T-helper 1 cell (primary cell): ENCODE measurements around the gene AGBL4.

Source experiments
- DNase-seq, 5 donors: peaks; one replicate each; pipeline ENCODE4 v3.0.0-alpha.2; 2012 to 2020

The AGBL4 gene

DNA sequence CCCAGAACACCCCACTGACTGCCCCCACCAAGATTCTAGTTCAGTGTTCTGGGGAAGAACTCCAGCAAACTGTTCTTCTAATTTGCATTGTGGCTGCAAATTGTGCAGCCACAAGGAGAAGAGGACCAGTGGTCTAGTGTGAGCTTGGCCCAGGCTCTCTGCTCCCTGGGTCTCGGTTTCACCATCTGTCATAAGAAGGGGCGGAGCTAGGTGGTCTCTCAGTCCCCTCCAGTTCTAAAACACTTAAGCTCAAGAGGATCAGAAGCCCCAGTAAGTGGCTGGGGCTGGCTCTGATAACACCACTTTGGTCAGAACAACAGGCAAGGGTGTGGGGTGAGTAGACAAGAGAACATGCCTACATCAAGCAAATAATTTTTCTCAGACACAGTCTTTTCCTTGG, 1346.9 kb downstream of the AGBL4 start:
- DNase-seq = no peak

DNA sequence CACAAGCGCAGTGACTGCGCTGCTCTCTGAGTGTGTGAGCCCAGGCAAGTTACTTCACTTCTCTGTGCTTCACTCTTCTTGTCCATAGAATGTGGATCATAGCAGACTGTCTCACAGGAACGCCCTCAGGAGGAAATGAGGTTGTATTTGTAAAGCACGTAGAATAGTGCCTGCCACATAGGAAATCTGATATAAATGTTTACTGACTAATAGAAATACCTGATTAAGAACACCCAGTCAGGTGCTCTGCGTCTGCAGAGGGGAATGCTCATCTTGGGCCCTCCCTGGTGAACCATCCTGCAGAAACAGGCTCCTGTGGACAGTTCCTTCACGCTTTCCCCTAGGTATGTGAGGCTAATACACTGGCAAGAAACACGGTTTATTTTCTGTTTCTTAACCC, 1347.4 kb downstream of the AGBL4 start:
- no peak for DNase-seq

DNA sequence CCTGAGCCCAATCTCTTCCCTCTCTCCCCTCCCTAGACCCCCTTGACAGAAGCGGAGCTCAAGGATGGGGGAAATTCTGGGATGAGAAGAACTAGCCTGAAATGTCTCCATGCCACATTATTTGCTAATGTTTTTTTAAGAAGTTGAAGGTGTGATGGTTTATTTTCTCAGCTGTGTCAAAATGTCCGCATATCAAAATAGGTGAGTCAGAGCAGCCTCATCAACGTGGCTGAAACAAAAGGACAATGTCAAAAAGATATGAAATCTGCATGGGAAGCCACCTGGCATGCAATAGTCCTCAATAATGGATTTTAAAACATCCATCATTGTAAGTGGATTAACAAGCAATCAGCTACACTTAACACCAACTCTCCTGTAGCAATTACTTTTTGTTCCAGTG, 1348.5 kb downstream of the AGBL4 start:
- no peak for DNase-seq

DNA sequence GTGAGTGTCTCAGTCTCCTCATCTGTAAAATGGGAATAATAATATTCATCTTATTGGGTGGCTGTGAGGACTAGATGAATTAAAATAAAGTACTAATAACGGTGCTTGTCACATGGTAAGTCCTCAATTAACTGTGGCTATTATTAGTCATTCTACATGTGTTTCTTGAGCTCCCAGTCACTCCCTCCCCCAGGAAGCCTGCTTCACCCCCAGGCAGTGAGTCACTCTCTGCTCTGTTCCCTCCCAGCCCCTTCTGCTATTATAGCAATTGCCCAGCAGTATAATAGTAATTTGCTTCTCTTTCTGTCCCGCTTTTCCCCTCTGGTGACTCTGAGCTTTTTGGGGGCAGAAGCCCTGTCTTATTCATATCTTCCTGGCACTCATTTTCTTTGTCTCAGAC, 1349.1 kb downstream of the AGBL4 start:
- DNase-seq = no peak

DNA sequence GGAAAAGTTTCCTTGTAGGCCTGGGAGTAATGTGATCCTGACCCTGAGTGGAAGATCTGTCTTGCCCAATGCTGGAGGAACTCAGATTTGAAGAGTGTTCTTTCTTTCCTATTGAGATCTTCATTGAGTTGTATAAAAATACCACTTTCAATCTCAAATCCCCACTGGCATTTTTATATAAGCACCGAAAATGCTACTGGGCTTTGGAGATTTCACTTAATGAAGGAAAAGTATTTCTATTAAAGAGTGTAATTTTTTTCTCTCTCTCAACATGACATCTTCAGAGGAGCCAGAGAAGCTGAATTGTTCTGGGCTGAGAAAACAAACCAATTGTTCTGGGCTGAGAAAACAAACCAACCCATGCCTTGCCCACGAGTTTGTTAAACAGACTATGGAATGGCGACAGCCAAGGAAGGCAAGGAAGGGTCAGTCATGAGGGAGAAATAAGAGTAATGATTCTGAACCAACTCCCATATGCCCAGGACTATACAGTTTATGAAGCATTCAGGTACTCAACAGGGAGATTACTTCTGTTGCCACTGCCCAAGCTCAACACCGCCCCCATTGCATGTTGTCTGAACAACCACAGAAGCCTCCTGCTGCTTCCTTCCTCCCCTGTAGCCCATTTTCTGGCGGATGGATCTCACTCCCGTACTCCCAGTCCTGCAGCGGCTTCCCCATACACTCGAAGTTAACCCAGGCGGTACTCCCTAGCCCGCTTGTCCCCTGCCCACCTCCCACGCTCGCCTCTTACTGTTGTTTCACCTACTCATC, 1350.2 kb downstream of the AGBL4 start:
- no peak for DNase-seq

DNA sequence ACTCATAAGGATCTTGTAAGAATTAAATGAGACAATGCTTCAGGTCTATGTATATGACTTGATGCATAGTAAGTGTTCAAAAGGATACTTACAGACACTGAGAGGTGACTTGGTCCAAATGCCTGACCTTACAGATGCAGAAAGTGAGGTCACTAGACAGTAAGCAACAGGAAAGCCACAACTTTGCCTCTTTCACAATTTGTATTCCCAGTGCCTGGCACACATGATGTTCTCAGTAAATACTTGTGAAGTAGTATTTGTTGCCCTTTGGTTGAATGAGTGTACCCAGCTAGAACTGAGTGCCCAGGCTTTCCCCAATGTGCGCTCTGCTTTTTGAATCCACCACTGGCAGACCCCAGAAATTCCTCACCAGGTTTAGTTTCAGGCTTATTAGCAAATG, 1352.2 kb downstream of the AGBL4 start:
- DNase-seq = no peak

DNA sequence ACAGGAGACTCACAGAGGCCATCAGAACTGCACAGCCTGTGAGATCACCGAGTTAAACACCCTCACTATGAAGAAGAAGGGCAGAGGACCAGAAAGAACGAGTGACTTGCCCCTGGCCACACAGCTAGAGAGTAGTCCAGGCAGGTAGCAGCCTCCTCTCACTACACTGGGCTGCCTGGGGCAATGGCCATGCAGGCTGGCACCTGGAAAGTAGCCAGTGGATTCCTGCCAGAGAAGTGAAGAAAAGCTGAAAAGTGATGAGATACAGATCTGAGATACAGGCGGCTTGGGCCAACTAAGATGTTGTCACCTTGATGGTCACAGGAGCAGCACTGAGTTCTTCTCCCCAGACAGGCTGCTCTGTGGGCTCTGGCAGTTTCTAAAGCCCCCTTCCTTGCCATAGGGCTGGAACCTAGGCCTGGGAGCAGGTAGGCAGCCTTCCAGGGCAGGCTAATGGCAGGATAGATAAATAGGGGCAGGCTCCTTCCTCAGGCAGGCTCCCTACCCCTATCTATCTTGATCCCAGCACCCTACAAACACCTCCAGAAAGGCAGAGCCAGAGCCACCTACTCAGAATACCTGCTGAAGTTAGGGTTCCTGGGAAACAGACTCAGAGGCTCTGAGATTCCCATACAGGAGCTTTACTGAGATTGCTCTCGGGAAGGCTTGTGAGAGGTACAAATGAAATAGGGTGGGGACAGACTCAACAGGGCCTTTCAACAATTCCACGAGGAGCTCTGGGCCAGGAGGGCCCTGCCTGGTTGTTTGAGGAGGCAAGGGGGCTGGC, 1353.3 kb downstream of the AGBL4 start:
- no peak for DNase-seq

DNA sequence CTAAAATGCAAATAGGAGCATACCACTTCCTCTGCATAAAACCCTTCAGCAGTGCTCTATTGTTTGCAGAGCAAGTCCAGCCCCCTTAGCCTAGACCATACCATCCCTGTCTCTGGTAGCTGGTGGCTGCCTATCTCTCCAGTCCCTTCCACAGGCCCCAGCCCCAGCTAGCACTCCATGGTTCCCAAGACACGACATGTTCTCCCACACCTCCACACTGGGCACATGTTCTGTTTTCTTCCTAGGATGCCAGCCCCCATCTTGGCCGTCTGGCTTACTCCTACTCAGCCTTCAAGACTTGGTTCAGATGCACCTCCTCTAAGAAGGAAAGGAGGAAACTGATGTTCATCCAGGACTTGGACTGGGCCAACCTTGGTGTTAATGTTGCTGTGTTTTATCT, 1355.4 kb downstream of the AGBL4 start:
- DNase-seq = no peak

DNA sequence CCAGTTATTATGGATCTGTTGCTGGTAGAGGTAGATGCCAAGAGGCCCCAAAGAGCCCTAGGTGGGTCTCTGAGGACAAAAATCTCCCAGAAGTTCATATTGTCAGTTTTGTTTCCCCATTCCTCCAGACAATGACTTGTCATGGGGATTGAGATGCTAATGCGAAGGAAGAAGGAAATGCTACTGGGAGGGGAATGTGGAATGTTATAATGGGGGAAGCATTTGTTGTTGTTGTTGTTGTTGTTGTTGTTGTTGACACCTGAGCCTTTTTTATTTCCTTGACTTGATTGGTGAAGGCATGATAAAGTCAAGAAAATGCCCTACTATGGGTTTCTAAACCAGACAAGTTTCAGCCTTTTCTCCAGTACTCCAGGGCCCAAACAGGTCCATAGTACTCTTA, 1356.0 kb downstream of the AGBL4 start:
- DNase-seq = no peak

DNA sequence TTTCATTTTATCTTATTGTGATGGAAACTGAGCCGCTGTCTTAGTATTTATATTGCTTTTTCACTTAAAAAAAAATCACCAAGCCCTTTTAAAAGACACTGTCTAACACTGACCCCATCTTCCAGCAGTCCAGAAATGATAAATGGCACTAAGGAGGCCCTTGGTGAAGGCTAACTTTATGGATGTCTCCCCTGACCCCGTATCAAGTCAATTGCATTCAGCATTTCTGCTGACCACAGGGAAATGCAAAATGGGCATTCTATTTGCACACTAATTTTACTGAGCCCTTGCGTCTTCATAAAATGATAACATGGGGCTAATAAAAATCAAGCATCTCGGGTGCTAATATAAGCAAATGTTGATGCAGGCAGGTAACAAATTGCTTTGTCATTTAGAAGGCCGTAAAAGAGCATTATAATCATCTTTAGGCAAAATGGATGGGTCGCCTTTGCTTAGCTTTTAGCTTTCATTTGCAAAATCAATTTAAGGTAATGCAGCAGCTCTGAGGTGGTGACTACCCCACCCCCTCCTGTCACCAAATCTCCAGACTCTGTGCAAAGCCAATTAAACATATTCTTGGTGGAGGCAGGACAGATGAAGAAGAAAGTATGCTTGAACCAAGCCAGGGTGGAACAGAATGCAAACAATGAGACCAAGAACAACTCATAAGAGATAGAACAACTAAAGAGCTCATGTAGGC, 1357.9 kb downstream of the AGBL4 start:
- no peak for DNase-seq

DNA sequence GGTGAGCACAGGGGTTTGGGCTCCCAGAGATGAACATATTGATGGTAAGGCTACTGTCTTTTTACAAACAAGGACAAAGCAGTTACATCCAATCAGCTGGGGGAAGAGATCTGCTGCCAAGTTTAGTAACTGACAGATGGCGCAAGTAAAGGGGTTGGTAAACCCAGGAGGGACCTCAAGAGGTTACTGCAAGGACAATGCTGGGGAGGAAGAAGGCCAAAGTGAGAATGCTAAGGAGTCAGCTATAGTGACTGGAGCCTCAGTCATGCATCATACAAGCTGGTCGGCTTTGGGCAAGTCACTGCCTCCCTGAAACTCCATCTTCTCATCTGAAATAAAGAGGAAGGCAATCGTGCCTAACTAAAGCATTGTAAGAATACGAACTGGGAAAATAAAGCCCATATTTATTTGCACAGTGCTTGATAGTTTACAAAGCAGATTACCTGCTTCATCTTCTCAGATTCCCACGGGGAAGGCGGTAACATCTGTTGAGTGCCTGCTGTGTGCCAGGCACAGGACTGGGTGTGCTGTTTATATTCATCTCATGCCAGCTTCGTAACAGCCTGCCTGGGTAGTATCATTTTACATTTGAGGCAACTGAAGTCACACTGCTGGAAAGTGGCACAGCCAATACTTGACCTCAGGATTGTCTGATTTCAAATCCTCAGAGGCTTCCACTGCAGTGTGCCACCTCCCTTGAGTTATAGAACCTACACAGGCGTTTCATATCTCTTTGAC, 1361.9 kb downstream of the AGBL4 start:
- no peak for DNase-seq

DNA sequence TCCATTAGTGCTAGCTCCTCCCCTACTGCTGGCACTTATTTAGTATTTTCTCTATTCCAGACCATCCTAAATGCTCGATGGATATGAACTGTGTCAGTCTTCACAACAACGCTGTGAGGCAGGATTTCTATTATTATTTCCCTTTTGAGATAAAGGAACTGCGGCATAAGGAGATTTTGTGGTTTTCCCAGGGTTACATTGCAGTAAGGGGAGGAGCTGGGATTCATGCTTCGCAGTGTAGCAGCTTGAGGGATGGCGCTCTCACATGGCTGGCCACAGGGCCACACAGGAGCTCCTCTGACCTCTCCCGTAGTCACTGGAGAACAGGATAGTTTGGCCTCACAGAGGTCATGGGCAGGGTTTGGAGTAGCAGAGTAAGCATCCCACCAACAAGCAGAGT, 1364.0 kb downstream of the AGBL4 start:
- no peak for DNase-seq

DNA sequence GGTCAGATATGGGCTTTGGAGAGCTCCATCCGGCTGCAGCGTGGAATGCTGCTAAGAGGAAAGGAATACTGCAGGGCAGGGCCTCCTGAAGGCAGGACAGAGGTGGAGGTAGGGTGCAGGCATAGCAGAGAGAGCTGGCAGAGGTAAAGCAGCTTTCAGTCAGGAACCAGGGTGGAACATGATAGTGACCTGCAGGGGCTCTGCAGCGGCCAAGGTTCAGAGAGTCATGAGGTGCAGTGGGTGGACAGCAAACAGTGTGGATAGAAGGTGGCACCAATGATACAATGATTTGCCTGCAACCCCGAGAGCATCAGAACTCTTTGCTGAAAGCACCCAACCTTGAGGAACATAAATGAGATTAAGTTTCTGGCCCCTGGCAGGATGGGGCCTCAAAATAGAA, 1366.3 kb downstream of the AGBL4 start:
- DNase-seq = no peak

DNA sequence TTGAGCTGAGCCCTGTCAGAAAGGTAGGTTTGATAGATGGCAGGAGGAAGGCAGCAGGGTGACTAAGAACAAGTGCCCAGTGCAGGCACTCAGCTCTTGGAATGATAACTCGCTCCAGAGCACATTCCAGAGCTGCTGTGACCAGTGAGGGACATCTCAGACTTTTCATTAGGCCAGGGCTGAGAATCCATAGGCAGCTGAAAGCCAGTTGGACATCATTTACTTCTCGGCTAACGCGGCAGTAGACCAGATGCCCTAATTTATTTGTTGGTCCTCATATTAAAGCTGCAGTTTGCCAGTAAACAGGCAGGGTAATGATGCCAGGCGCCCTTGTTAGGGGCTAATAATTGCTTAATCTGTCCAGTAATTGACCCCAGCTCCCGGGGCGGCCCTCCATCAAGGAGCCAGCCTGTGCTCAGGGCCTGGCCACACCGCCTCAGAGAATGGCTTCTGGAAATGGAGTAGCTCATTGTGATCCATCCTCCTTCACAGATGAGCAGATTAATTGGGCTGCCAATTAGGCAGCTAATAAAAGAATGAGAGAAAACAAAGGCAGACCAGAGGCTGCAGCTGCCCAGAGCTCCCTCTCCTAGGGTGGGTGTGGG, 1369.0 kb downstream of the AGBL4 start:
- DNase-seq = no peak

DNA sequence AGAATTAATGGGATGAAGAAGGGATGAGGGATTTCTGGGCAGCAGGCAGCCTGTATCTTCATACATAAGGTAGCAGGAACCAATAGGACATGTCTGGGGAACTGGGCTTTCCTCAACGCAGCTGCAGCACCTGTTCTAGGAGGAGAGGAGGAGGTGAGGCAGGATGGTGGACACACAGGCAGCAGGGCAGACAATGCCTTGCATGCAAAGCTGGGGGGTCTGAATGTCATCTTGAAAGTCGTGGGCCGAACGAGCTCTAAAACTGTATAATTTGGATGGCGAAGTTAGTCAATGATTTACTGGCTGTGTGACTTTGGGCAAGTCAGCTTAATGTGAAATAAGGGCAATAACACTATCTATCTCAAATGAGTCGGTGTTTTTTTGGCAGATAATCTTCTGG, 1371.4 kb downstream of the AGBL4 start:
- no peak for DNase-seq

DNA sequence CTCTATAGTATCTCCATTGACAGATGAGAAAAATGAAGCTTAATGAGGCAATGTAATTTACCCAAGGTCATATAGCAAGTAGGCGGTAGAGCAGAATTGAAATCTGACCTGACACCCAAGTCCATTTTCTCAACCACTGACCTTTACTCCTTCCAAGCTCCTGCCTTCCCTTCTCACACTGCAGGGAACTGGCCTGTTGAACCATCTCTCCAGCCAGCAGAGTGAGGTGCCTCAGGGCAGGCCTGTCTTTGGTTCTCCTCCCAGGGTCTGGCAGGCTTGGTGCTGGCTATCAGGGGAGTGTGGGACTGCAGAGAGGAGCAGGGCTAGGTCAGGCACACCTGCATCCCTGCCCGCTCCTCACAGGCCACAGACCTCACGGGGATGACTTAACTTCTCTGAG, 1373.9 kb downstream of the AGBL4 start:
- no peak for DNase-seq

DNA sequence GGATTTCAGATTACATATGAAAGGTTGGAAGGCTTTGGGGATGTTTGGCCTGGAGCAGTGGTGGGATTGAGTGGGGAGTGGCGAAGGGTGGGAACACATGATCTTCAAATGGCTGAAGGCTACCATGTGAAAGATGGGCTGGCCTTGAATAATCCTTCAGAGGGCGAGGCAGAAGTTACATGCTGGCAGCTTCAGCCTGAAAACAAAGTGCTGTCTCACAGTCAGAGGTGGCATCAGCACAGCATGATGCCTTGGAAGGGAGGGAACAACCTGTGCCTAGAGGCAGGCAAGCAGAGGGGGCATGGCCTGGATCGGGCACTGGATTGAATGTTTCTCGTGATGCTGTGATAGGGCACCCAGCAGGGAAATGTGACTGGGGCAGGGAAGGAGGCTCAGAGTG, 1377.9 kb downstream of the AGBL4 start:
- no peak for DNase-seq

DNA sequence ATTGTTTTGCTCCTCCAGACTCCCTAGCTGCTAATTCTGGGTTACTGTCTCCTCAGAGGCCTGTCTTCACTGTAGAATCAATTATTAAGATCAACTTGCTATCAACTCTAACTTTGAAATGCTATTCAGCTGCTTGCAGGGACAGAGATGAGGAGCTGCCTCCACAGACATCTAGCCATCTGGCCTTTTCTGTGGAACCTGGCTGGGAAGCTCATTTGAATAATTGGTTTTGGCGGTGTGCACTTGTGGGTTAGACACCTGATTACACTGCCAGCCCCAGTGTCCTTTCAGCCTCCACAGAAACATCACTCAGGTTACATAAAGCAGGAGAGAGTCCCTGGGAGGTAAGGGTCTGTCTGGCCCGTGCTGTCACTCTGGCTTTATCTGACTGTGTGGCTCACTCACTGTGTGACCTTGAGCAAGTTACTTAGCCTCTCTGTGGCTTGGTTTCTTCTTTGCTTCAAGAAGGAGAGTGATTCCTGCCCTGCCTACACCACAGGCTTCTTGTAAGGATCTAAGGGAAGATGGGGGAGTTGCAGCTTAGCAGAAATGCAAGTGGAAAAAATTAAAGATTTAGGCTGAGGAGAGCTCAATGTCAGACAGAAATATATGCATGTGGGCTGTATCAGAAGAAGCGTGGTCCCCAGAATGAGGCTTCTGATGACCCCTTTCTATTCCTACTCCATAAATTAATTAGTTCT, 1378.7 kb downstream of the AGBL4 start:
- DNase-seq = no peak

DNA sequence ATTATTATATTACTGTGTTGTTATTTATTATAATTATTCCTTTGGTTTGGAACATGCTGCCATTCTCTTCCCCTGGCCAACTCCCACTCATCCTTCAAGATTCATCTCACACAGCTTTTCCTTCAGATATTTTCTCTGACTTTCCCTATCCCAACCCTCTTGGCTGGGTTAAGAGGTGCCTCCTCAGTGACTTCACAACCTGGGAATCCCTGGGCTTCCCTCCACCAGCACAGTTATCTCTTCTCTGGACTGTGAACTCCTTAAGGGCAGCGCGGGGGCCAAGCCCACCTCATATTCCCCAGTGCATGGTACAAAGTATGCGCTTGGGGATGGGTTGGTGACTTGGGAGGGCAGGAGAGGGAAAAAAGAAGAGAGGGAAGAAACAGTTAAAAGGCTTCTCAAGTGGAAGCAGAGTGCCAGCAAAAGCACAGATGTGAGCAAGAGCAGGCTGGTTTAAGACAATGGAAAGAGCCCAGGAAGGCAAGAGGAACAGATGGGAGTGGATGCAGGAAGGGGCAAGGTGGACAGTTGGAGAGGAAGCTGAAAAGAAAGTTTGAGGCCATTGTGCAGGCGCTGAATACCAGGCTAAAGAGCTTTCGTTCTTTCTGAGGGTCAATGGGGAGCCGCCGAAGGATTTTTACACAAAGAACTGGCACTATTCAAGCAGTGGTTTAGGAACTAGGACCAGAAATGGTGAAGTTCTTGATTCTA, 1379.4 kb downstream of the AGBL4 start:
- no peak for DNase-seq

DNA sequence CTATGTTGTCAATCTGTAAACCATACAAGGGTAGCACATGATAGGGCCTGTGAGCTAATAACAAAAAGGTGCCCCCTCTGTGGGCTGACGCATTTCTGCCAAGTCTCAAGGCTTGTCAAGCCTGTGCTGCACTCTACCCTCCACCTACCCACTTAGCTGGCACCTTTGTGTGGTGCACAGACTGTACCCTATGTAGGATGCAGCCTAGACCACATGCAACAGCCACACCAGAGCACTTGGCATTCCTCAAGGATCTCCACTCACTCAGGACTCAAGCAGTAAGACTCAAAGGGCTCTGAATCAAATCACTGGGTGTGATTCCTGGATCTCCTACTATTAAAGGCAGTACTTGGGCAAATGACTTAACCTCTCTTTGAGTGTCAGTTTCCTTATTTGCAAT, 1380.6 kb downstream of the AGBL4 start:
- no peak for DNase-seq

DNA sequence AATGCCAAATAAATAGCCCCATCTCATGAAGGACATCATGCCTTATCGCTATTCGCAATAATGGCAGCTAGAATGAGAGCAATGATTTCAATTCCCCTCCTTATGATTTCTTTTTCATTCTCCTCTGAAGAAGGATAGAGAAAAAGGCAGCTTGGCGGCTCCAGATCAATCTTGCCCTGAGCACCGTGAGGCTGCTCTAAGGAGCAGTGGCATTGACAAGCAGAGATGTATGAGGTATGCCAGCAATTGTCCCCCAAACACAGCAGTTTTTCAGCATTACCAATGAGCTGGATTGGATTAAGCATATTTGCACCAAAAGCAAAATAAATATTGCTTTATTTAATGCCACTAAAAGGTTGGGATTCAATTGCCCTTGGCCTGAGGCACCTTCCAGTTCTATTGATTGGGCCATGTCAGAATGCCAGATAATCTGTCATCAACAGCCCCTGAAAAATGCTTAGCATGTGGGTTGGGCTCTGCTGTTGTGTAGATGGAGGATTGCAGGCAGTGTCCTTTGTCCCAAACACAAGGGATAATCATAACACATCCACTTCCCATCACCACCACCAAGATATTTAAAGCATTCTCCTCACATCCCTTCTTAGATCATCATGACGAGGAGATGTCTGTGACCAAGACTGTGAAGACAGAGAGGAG, 1382.8 kb downstream of the AGBL4 start:
- no peak for DNase-seq
